SKM-1 (cell line): ENCODE results near the gene CRADD.
"Not testable (repeated sequence)": the region's sequence is repeated elsewhere in the genome, so short reads cannot be mapped to it uniquely, and the experiment has no call there.

Source experiments
- DNase-seq: peaks from one replicate; lab custom pipeline; 2025; ENCODE audit not compliant: unreplicated experiment; lab: John Stamatoyannopoulos, UW

The CRADD gene

GRCh38 chr12:93705237-93705636, 28.1 kb downstream of the CRADD start:
- no peak for DNase-seq

GRCh38 chr12:93706387-93706786, 29.2 kb downstream of the CRADD start:
- DNase-seq, result no peak

GRCh38 chr12:93706824-93707223, 29.6 kb downstream of the CRADD start:
- DNase-seq, result no peak

GRCh38 chr12:93707836-93708235, 30.7 kb downstream of the CRADD start:
- no peak for DNase-seq

GRCh38 chr12:93708952-93709351, 31.8 kb downstream of the CRADD start:
- DNase-seq, result no peak

- no peak for DNase-seq
Observed at GRCh38 chr12:93709386-93709785, 32.2 kb downstream of the CRADD start.

GRCh38 chr12:93710574-93710926, 33.4 kb downstream of the CRADD start:
- DNase-seq, result no peak

- not testable (repeated sequence) for DNase-seq
Observed at GRCh38 chr12:93711502-93711901, 34.3 kb downstream of the CRADD start.

GRCh38 chr12:93712200-93712599, 35.0 kb downstream of the CRADD start:
- DNase-seq, result no peak

GRCh38 chr12:93713060-93713459, 35.9 kb downstream of the CRADD start:
- DNase-seq, result no peak

- DNase-seq, result no peak
Observed at GRCh38 chr12:93713800-93714199, 36.6 kb downstream of the CRADD start.

GRCh38 chr12:93714382-93714781, 37.2 kb downstream of the CRADD start:
- DNase-seq, result no peak

- no peak for DNase-seq
Observed at GRCh38 chr12:93719710-93720109, 42.5 kb downstream of the CRADD start.

GRCh38 chr12:93720559-93720958, 43.4 kb downstream of the CRADD start:
- DNase-seq, result no peak

GRCh38 chr12:93722179-93722578, 45.0 kb downstream of the CRADD start:
- no peak for DNase-seq

- no peak for DNase-seq
Observed at GRCh38 chr12:93722835-93723567, 45.8 kb downstream of the CRADD start.

GRCh38 chr12:93723568-93723930, 46.4 kb downstream of the CRADD start:
- no peak for DNase-seq

- DNase-seq, result no peak
Observed at GRCh38 chr12:93725531-93725930, 48.4 kb downstream of the CRADD start.

GRCh38 chr12:93727195-93727811, 50.1 kb downstream of the CRADD start:
- DNase-seq, result no peak

- DNase-seq, result no peak
Observed at GRCh38 chr12:93727911-93728310, 50.7 kb downstream of the CRADD start.

GRCh38 chr12:93729934-93730333, 52.8 kb downstream of the CRADD start:
- no peak for DNase-seq

GRCh38 chr12:93733358-93733757, 56.2 kb downstream of the CRADD start:
- no peak for DNase-seq

- no peak for DNase-seq
Observed at GRCh38 chr12:93733928-93734327, 56.8 kb downstream of the CRADD start.
